ENCODE data around the gene RECQL5. TPM values are rescaled to one million over a fixed set of nuclear protein-coding genes. Genes with fewer than 3 reads are reported as not detected.

Gene RECQL5
- polyA plus RNA-seq, 1 of the 3 experiments (the other 2 are of a cell fraction) = 25.3 TPM

DNA sequence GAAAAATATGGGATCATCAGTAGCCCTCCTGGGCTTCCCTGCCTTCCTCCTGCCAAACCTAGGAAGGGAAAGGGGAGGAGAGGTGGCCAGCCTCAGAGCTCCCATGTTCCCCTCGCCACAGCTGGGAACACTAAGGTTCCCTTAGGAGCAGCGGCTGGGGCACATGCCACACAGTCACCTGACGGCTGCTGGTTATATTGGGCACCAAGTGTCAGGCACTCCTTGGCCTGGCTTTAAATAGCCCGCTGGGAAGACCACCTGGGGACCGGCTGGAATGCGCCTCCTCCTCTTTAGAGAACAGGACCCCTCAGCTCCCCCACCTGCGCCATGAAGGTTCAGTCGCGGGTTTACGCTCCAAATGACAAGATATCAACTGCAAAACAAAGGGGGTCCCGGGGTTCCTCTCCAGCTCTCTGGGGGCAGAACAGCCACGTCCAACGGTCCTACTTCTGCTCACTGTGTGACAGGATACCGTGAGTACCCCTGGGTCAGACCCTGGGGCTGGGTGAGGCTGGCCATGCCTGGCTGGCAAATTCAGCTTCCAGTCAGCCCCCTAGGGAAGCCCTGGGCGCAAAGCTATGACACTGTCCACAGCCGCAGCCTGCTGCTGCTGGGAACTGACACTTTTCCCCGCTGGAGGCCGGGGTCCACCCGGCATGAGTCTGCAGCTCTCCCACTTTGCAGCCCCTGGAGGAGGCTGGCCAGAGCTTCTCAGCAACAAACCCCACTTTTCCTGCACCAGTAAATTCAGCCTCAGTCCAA, 30.4 kb downstream of the RECQL5 start:
- Histone ChIP-seq H3K9ac (no peak overlapping the region), H2AFZ (ENCODE audit: low read depth) (no peak overlapping the region), H3K4me1 (ENCODE audit: control insufficient read depth in 1 of 2, insufficient read depth in 2 of 2, low read depth in 1 of 2, low read length in 1 of 2) (peaks cover 12 to 15% of the 10 kb centered on the region in 2 experiments; a peak in 3 of 4 replicates), H3K36me3 (replicated peaks in 1 of 2; ENCODE audit: control insufficient read depth in 1 of 2, insufficient read depth in 2 of 2, low read length in 1 of 2) (peaks cover 0 to 38% of the 10 kb centered on the region in 2 experiments), H3K27me3 (ENCODE audit: insufficient read depth) (no peaks in the 10 kb centered on the region), H3K9me3 (no peaks in the 10 kb centered on the region), H3K79me2 (ENCODE audit: insufficient read depth) (no peaks in the 10 kb centered on the region), H4K20me1 (ENCODE audit: insufficient read depth) (peaks cover 18% of the 10 kb centered on the region), H3K9me2 (no peaks in the 10 kb centered on the region), H3K4me3 (ENCODE audit: low read depth in 2 of 2, low read length in 1 of 2) (no peak overlapping the region), H3F3A (replicated peaks; ENCODE audit: insufficient read depth) (peaks cover 3% of the 10 kb centered on the region), H3K4me2 (no peak overlapping the region), H3K27ac (ENCODE audit: low read depth in 2 of 2, low read length in 1 of 2) (no peak overlapping the region)
- WGBS (ENCODE audit: low lambda C conversion rate) = 93% methylated on average over 15 of the region's 19 CpGs
- TF ChIP-seq TCF12 (IDR thresholded peaks at IDR 0.05) = no peak
- no peak for TF ChIP-seq MXI1 (IDR thresholded peaks at IDR 0.05; ENCODE audit: low read depth, low read length)
- no peak for TF ChIP-seq ELF1 (IDR thresholded peaks at IDR 0.05)
- no peak for TF ChIP-seq RCOR1 (IDR thresholded peaks at IDR 0.05; ENCODE audit: low read length)
- TF ChIP-seq, protein P1, sequence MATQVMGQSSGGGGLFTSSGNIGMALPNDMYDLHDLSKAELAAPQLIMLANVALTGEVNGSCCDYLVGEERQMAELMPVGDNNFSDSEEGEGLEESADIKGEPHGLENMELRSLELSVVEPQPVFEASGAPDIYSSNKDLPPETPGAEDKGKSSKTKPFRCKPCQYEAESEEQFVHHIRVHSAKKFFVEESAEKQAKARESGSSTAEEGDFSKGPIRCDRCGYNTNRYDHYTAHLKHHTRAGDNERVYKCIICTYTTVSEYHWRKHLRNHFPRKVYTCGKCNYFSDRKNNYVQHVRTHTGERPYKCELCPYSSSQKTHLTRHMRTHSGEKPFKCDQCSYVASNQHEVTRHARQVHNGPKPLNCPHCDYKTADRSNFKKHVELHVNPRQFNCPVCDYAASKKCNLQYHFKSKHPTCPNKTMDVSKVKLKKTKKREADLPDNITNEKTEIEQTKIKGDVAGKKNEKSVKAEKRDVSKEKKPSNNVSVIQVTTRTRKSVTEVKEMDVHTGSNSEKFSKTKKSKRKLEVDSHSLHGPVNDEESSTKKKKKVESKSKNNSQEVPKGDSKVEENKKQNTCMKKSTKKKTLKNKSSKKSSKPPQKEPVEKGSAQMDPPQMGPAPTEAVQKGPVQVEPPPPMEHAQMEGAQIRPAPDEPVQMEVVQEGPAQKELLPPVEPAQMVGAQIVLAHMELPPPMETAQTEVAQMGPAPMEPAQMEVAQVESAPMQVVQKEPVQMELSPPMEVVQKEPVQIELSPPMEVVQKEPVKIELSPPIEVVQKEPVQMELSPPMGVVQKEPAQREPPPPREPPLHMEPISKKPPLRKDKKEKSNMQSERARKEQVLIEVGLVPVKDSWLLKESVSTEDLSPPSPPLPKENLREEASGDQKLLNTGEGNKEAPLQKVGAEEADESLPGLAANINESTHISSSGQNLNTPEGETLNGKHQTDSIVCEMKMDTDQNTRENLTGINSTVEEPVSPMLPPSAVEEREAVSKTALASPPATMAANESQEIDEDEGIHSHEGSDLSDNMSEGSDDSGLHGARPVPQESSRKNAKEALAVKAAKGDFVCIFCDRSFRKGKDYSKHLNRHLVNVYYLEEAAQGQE (IDR thresholded peaks at IDR 0.05; ENCODE audit: low read depth, low read length) = no peak
- TF ChIP-seq, protein P2, sequence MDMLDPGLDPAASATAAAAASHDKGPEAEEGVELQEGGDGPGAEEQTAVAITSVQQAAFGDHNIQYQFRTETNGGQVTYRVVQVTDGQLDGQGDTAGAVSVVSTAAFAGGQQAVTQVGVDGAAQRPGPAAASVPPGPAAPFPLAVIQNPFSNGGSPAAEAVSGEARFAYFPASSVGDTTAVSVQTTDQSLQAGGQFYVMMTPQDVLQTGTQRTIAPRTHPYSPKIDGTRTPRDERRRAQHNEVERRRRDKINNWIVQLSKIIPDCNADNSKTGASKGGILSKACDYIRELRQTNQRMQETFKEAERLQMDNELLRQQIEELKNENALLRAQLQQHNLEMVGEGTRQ (IDR thresholded peaks at IDR 0.05; ENCODE audit: borderline replicate concordance, low read depth, low read length) = no peak
- TF ChIP-seq SIN3A (IDR thresholded peaks at IDR 0.05; ENCODE audit: borderline replicate concordance, low read depth, low read length) = no peak
- TF ChIP-seq, protein P3, sequence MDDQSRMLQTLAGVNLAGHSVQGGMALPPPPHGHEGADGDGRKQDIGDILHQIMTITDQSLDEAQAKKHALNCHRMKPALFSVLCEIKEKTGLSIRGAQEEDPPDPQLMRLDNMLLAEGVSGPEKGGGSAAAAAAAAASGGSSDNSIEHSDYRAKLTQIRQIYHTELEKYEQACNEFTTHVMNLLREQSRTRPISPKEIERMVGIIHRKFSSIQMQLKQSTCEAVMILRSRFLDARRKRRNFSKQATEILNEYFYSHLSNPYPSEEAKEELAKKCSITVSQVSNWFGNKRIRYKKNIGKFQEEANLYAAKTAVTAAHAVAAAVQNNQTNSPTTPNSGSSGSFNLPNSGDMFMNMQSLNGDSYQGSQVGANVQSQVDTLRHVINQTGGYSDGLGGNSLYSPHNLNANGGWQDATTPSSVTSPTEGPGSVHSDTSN (IDR thresholded peaks at IDR 0.05) = no peak
- no peak for TF ChIP-seq EZH2phosphoT487 (IDR thresholded peaks at IDR 0.05; ENCODE audit: borderline replicate concordance, low read depth)
- no peak for DNase-seq
- ChIA-PET POLR2A (interaction anchor here (1.1 kb wide), 2 partner anchors 11 to 25 kb away, joined by 4 read pairs; no protein-coding TSS in a partner anchor), CTCF (interaction anchor here (0.7 to 37.9 kb wide), 7 partner anchors 10 to 114 kb away, joined by 3 to 1370 read pairs (median 4); partner anchors contain the start of genes GALK1, RECQL5, SAP30BP and SMIM5)
